SU-DHL-6 (cell line): Measurements from ENCODE around the gene CDK5RAP2.
"Not testable (repeated sequence)": the region's sequence is repeated elsewhere in the genome, so short reads cannot be mapped to it uniquely, and the experiment has no call there.

Experiments
- H2AFZ ChIP-seq: fragments of 200-600 bp; sonication (generic); 2 replicates; pipeline ENCODE4 v1.6.1; 2014; ENCODE audit warnings: low read depth, mild to moderate bottlenecking, moderate library complexity, mixed read lengths, antibody characterized with exemption, low read length; ENCODE audit not compliant: severe bottlenecking
- H3F3A ChIP-seq: fragments of 200-600 bp; shearing (Covaris generic); 2 replicates; pipeline ENCODE4 v1.6.0; 2016; ENCODE audit warnings: antibody characterized with exemption, mild to moderate bottlenecking; ENCODE audit not compliant: insufficient read depth
- H3K27ac ChIP-seq: fragments of 200-600 bp; sonication (generic); 2 replicates; pipeline ENCODE4 v1.5.1; 2016; ENCODE audit warnings: low read depth, mild to moderate bottlenecking, low read length, moderate library complexity, mixed read lengths
- H3K27me3 ChIP-seq: fragments of 200-600 bp; sonication (generic), shearing (Covaris generic); 2 replicates; pipeline ENCODE4 v1.6.0; 2014; ENCODE audit warnings: mild to moderate bottlenecking, low read length
- H3K36me3 ChIP-seq: fragments of 200-600 bp; sonication (generic); 2 replicates; pipeline ENCODE4 v1.6.1; 2014; ENCODE audit warnings: mild to moderate bottlenecking, low read length, mixed read lengths
- H3K4me2 ChIP-seq: fragments of 300-600, 200-600 bp; shearing (Covaris generic), sonication (generic); 2 replicates; pipeline ENCODE4 v1.6.0; 2014; ENCODE audit warnings: low read length, low read depth, mild to moderate bottlenecking; ENCODE audit not compliant: poor library complexity, severe bottlenecking
- H3K4me3 ChIP-seq: fragments of 200-600 bp; sonication (generic); 2 replicates; pipeline ENCODE4 v1.5.1; 2014; ENCODE audit warnings: antibody characterized with exemption, low read length, mild to moderate bottlenecking, mixed read lengths; ENCODE audit not compliant: insufficient read depth, poor library complexity, severe bottlenecking
- H3K79me2 ChIP-seq: fragments of 200-600 bp; sonication (generic); 2 replicates; pipeline ENCODE4 v1.6.1; 2014; ENCODE audit warnings: mild to moderate bottlenecking, low read length, moderate library complexity; ENCODE audit not compliant: insufficient read depth
- H3K9ac ChIP-seq: fragments of 200-600 bp; sonication (generic); 2 replicates; pipeline ENCODE4 v1.7.0; 2014; ENCODE audit warnings: mild to moderate bottlenecking, low read length
- H3K9me2 ChIP-seq: fragments of 200-600 bp; sonication (generic); replicated peaks from 2 replicates; pipeline ENCODE4 v1.6.1; 2014; ENCODE audit warnings: low read length; ENCODE audit not compliant: insufficient read depth
- H3K9me3 ChIP-seq: fragments of 200-600 bp; sonication (generic); 2 replicates; pipeline ENCODE4 v1.6.1; 2014; ENCODE audit warnings: low read length, mixed read lengths; ENCODE audit not compliant: insufficient read depth
- H4K20me1 ChIP-seq: fragments of 200-600 bp; sonication (generic); 2 replicates; pipeline ENCODE4 v1.6.1; 2014; ENCODE audit warnings: low read depth, mild to moderate bottlenecking, antibody characterized with exemption, low read length, moderate library complexity, mixed read lengths
- CTCF ChIP-seq: fragments of 200-600 bp; sonication (generic); IDR thresholded peaks from one replicate; pipeline ENCODE4 v1.5.1; 2017; ENCODE audit warnings: antibody characterized with exemption, mild to moderate bottlenecking, low read length, moderate library complexity; ENCODE audit not compliant: insufficient read depth, poor library complexity, severe bottlenecking
- EZH2phosphoT487 ChIP-seq: fragments of 200-600 bp; sonication (generic), shearing (Covaris generic); conservative IDR thresholded peaks from 2 replicates; pipeline ENCODE4 v1.6.1; 2018; ENCODE audit warnings: mild to moderate bottlenecking, antibody characterized with exemption, low read length, moderate library complexity, mixed read lengths

CDK5RAP2 gene

GRCh38 chr9:120464176-120464886 lies 115.6 kb downstream of the CDK5RAP2 start:
- Histone ChIP-seq H3K4me2 (no peak overlapping the region), H3K9me3 (no peaks in the 10 kb centered on the region), H4K20me1 (no peaks in the 10 kb centered on the region), H3K36me3 (peaks cover 9% of the 10 kb centered on the region; the same call in 1 of the 2 replicates), H3K4me3 (no peak overlapping the region), H3K9ac (no peak overlapping the region), H2AFZ (no peak overlapping the region), H3K79me2 (no peaks in the 10 kb centered on the region), H3F3A (no peaks in the 10 kb centered on the region), H3K9me2 (no peaks in the 10 kb centered on the region), H3K27me3 (no peaks in the 10 kb centered on the region), H3K27ac (no peak overlapping the region)
- TF ChIP-seq CTCF: no peak
- TF ChIP-seq EZH2phosphoT487: no peak

GRCh38 chr9:120463765-120464164 lies 116.2 kb downstream of the CDK5RAP2 start:
- no peaks in the 10 kb centered on the region for H3K9me2 ChIP-seq
- H2AFZ ChIP-seq: no peak overlapping the region
- H3K36me3 ChIP-seq: peaks cover 13% of the 10 kb centered on the region; the same call in 1 of the 2 replicates

GRCh38 chr9:120461677-120462076 lies 118.3 kb downstream of the CDK5RAP2 start:
- not testable (repeated sequence) for H3F3A ChIP-seq, H3K79me2 ChIP-seq, H3K4me3 ChIP-seq, H3K27ac ChIP-seq, H2AFZ ChIP-seq, H3K27me3 ChIP-seq, H3K9me2 ChIP-seq, H3K9me3 ChIP-seq, H4K20me1 ChIP-seq, H3K4me2 ChIP-seq, H3K9ac ChIP-seq
- peaks cover 13% of the 10 kb centered on the region; the same call in 1 of the 2 replicates for H3K36me3 ChIP-seq

More at GRCh38 chr9:120463765-120464164, 116.2 kb downstream of the CDK5RAP2 start:
- Histone ChIP-seq H3F3A (no peaks in the 10 kb centered on the region), H3K4me2 (no peak overlapping the region), H3K79me2 (no peaks in the 10 kb centered on the region), H3K9ac (no peak overlapping the region), H3K27me3 (no peaks in the 10 kb centered on the region), H3K27ac (no peak overlapping the region), H3K4me3 (no peak overlapping the region), H4K20me1 (no peaks in the 10 kb centered on the region), H3K9me3 (no peaks in the 10 kb centered on the region)
- TF ChIP-seq EZH2phosphoT487 (no peak), CTCF (no peak)

GRCh38 chr9:120456218-120456617 lies 123.7 kb downstream of the CDK5RAP2 start:
- no peak overlapping the region for H2AFZ ChIP-seq
- H3K79me2 ChIP-seq: no peaks in the 10 kb centered on the region
- no peak overlapping the region for H3K4me2 ChIP-seq
- H3K9ac ChIP-seq: no peak overlapping the region
- H3K9me3 ChIP-seq: no peaks in the 10 kb centered on the region
- no peak overlapping the region for H3K27ac ChIP-seq
- H3K4me3 ChIP-seq: no peak overlapping the region
- no peaks in the 10 kb centered on the region for H3K27me3 ChIP-seq
- H3K36me3 ChIP-seq: peaks cover 7% of the 10 kb centered on the region; the same call in 1 of the 2 replicates
- no peaks in the 10 kb centered on the region for H3K9me2 ChIP-seq
- no peak for TF ChIP-seq EZH2phosphoT487
- TF ChIP-seq CTCF: no peak
- H3F3A ChIP-seq: no peaks in the 10 kb centered on the region
- no peaks in the 10 kb centered on the region for H4K20me1 ChIP-seq
